KMS-11 (cell line): ENCODE results near the gene MVB12B.
"Not testable (repeated sequence)": the region's sequence is repeated elsewhere in the genome, so short reads cannot be mapped to it uniquely, and the experiment has no call there.

Experiments used
- H2AFZ ChIP-seq: fragments of 200-600 bp; sonication (generic); 2 replicates; pipeline ENCODE4 v1.6.1; 2016; ENCODE audit warnings: antibody characterized with exemption, mixed run types, low read depth
- H3K27ac ChIP-seq: fragments of 200-600 bp; sonication (generic); 2 replicates; pipeline ENCODE4 v1.6.1; 2016; ENCODE audit warnings: mild to moderate bottlenecking, mixed run types
- H3K27me3 ChIP-seq: fragments of 200-600 bp; sonication (generic); 2 replicates; pipeline ENCODE4 v1.6.1; 2017; ENCODE audit warnings: mild to moderate bottlenecking, low read depth, mixed run types, moderate library complexity; ENCODE audit not compliant: insufficient read depth
- H3K36me3 ChIP-seq: fragments of 200-600 bp; sonication (generic); 2 replicates; pipeline ENCODE4 v1.6.1; 2017; ENCODE audit warnings: mild to moderate bottlenecking, mixed run types; ENCODE audit not compliant: insufficient read depth
- H3K4me1 ChIP-seq: fragments of 200-600 bp; sonication (generic); 2 replicates; pipeline ENCODE4 v1.6.1; 2016; ENCODE audit warnings: mild to moderate bottlenecking, low read depth, mixed run types; ENCODE audit not compliant: poor library complexity, severe bottlenecking
- H3K4me2 ChIP-seq: fragments of 200-600 bp; sonication (generic); 2 replicates; pipeline ENCODE4 v1.7.0; 2016; ENCODE audit warnings: mild to moderate bottlenecking, mixed run types
- H3K4me3 ChIP-seq: fragments of 200-600 bp; sonication (generic); IDR thresholded peaks from 2 replicates; pipeline ENCODE4 v1.6.1; 2017; ENCODE audit warnings: low read depth, low read length, mixed read lengths; ENCODE audit not compliant: insufficient read depth
- H3K79me2 ChIP-seq: fragments of 200-600 bp; sonication (generic); 2 replicates; pipeline ENCODE4 v1.6.1; 2016; ENCODE audit warnings: low read depth, mixed run types; ENCODE audit not compliant: insufficient read depth
- H3K9ac ChIP-seq: fragments of 200-600 bp; sonication (generic); 2 replicates; pipeline ENCODE4 v1.6.1; 2016; ENCODE audit warnings: mild to moderate bottlenecking, mixed run types
- H4K20me1 ChIP-seq: fragments of 200-600 bp; sonication (generic); 2 replicates; pipeline ENCODE4 v1.6.1; 2016; ENCODE audit warnings: mild to moderate bottlenecking, mixed run types; ENCODE audit not compliant: insufficient read depth
- CTCF ChIP-seq: fragments of 200-600 bp; sonication (generic); conservative IDR thresholded peaks from 2 replicates; pipeline ENCODE4 v1.6.1; 2017; ENCODE audit warnings: low read depth, mild to moderate bottlenecking, antibody characterized with exemption, low read length, moderate library complexity, mixed read lengths

MVB12B gene

GRCh38 chr9:126475933-126476555 is 149.4 kb downstream of the MVB12B start:
- Histone ChIP-seq H4K20me1 (no peaks in the 10 kb centered on the region), H3K36me3 (no peaks in the 10 kb centered on the region), H3K27me3 (peaks cover 6% of the 10 kb centered on the region), H3K4me2 (no peak overlapping the region), H3K27ac (no peak overlapping the region), H3K79me2 (no peaks in the 10 kb centered on the region), H2AFZ (no peak overlapping the region), H3K9ac (no peak overlapping the region), H3K4me3 (no peak overlapping the region), H3K4me1 (peaks cover 17% of the 10 kb centered on the region)
- no peak for TF ChIP-seq CTCF

- H3K4me3 ChIP-seq, H3K9ac ChIP-seq, H3K79me2 ChIP-seq, H3K4me2 ChIP-seq, H2AFZ ChIP-seq, H3K27ac ChIP-seq, H4K20me1 ChIP-seq, H3K4me1 ChIP-seq, H3K36me3 ChIP-seq, H3K27me3 ChIP-seq: not testable (repeated sequence)
Measured at GRCh38 chr9:126477432-126477831, 150.8 kb downstream of the MVB12B start.

GRCh38 chr9:126478216-126478981 is 151.8 kb downstream of the MVB12B start:
- Histone ChIP-seq H3K27ac (no peak overlapping the region), H3K4me1 (no peaks in the 10 kb centered on the region), H3K4me2 (no peak overlapping the region), H3K4me3 (no peak overlapping the region), H3K27me3 (no peaks in the 10 kb centered on the region), H3K36me3 (no peaks in the 10 kb centered on the region), H3K79me2 (no peaks in the 10 kb centered on the region), H3K9ac (no peak overlapping the region), H2AFZ (no peak overlapping the region), H4K20me1 (no peaks in the 10 kb centered on the region)
- TF ChIP-seq CTCF = no peak

GRCh38 chr9:126479515-126479914 is 152.9 kb downstream of the MVB12B start:
- H3K27me3 ChIP-seq = no peaks in the 10 kb centered on the region
- no peak overlapping the region for H3K4me2 ChIP-seq
- no peak overlapping the region for H3K4me3 ChIP-seq
- H3K36me3 ChIP-seq = no peaks in the 10 kb centered on the region
- TF ChIP-seq CTCF = no peak
- H3K9ac ChIP-seq = no peak overlapping the region
- H3K27ac ChIP-seq = no peak overlapping the region
- no peaks in the 10 kb centered on the region for H3K79me2 ChIP-seq
- no peak overlapping the region for H2AFZ ChIP-seq
- no peaks in the 10 kb centered on the region for H3K4me1 ChIP-seq
- H4K20me1 ChIP-seq = no peaks in the 10 kb centered on the region

- H3K4me1 ChIP-seq = no peaks in the 10 kb centered on the region
- no peak for TF ChIP-seq CTCF
- no peak overlapping the region for H3K27ac ChIP-seq
- no peaks in the 10 kb centered on the region for H3K36me3 ChIP-seq
- H3K79me2 ChIP-seq = no peaks in the 10 kb centered on the region
- H4K20me1 ChIP-seq = no peaks in the 10 kb centered on the region
- H2AFZ ChIP-seq = no peak overlapping the region
- no peak overlapping the region for H3K4me3 ChIP-seq
- H3K27me3 ChIP-seq = no peaks in the 10 kb centered on the region
- no peak overlapping the region for H3K9ac ChIP-seq
- H3K4me2 ChIP-seq = no peak overlapping the region
Measured at GRCh38 chr9:126480813-126481212, 154.2 kb downstream of the MVB12B start.
